ENCODE data around the gene ASF1A. TPM values are rescaled to one million over a fixed set of nuclear protein-coding genes. Genes with fewer than 3 reads are reported as not detected.

ASF1A gene
- total RNA-seq, 1 donor from 2014 or later: 41.4 TPM

DNA sequence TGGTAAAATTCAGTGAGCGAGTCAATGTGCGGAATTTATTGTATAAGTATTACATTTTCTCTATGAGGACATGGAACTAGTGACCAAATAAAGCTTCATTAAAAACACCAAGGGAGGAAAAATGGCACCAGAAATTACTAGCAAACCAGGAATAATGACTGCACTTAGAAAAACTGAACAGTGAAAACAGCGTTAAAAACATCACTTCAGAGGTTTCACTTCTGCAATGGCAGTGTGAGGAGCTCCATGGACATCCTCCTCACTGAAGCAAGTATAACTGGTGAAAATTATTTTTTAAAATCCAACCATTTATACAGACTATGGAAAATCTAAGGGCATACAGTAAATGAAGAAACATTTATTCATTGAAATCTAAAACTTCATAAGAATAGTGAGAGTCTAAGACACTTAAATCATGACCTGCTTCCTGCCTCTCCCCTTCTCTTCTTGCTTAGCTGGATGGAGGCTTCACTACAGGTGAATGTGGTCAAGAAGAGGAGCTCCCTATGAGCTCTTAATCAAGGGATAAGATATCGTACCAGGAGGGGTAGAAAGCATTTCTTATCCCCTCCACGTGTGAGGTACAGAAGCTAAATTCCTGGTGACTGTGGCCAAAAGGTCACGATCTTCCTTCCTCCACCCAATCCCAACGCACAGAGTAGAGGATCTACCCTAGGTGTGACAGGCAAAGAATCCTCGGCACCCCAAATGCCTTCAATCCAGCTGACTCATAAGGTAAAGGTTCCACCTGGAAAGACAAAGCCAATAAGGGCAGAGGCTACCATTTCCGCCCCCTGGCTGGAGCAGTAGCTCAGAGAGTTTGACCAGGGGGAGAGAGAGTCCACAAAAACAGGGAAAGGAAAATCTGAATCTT lies 12.3 kb upstream of the ASF1A start:
- intact Hi-C loops (cut with micrococcal nuclease): no loop called here

DNA sequence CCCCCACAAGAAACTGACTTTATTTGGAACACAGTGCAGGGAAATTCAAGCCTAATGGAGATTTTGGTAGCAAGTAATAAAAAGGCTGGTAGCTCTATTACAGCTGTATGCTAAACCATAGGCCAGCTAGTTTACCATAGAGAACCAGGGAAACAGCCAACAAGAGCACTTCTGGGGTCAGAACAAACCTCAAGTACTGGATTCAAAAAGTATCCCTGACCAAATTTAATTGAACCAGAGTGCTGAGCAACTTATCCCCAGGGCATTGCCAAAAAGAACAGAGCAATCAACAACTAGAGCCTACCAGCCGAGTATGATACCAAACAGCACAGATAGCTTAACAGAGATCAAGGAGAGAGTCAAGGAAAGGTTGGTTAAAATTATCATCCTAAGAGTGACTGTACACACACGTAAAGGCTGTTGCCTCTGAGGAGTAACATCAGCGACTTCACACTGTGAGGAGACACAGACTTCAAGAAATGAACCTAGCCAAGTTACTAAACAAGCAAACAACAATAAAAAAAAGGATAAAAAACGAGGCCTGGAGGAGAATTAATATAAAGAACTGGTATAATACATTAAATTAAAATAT lies 11.5 kb upstream of the ASF1A start:
- intact Hi-C loops (cut with micrococcal nuclease): no loop called here

DNA sequence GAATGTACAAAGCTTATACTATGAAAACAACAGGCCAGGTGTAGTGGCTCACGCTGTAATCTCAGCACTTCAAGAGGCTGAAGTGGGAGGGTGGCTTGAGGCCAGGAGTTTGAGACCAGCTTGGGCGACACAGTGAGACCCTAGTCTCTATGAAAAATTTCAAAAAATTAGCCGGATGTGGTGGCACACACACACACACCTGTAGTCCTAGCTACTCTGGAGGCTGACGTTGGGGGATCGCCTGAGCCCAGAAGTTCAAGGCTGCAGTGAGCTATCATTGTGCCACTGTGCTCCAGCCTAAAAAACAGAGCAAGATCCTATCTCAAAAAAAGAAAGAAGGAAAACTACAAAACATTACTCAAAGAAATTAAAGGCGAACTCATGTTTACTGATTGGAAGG lies 7.3 kb upstream of the ASF1A start:
- intact Hi-C loops (cut with micrococcal nuclease): no loop called here

DNA sequence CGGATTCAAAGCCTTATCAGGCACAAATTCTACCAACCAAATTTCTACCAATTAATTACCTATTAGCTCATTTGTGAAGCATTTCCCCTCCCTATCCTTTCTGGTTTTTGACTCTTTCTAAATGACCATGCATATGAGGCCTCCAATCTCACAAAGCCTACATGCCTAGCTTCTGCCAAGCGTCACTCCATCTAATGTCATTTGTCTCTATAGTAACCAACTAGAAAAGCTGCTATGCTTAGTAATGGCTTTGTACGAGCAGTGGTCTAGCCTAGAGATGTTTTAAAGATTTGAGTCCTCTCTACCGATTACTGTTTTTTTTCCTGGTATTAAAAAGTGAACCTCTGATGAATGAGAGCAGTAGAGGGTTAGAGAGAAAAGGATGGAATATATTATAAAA lies 4.8 kb upstream of the ASF1A start:
- intact Hi-C loops (cut with micrococcal nuclease): no loop called here

GRCh38 chr6:118890997-118891790 lies 2.8 kb upstream of the ASF1A start:
- intact Hi-C loops (cut with micrococcal nuclease): loop anchor here (1.0 to 5.0 kb wide), 3 partner anchors 8 to 609 kb away; no protein-coding TSS in a partner anchor

DNA sequence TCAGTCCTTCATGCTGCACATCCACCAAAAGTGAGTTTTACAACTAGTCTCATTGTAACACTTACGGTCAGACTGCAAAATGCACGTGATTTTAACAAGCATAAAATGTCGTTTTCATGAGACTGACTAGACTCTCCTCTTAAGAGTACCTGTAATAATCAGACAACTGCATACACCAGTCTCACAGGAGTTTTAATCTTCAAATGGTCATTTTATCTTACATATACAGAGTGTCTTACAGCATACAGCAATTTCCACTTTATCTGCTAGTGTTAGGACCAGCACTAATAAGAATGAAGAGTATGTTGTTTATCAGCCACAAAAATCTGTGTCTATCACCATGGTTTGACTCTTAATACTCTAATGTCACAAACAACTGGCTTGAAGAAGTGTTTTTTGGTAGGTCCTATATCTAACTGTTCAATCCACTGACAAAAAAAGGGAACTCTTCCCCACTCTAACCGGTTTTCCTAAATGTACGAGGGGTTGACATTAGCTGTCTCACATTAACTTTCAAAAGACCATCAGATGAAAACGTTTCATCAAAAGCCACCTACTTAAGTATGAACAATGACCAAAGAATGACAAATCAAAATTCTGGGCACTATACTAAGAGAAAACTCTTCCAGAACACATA lies 1.5 kb upstream of the ASF1A start:
- intact Hi-C loops (cut with micrococcal nuclease): loop anchor here (2.0 to 5.0 kb wide), 3 partner anchors 328 to 1290 kb away; partner anchors contain the start of gene GOPC

- intact Hi-C loops (cut with micrococcal nuclease): loop anchor here (1.0 to 5.0 kb wide), 7 partner anchors 48 to 1345 kb away; partner anchors contain the start of gene GOPC
These were observed 717 bp upstream of the ASF1A start for GRCh38 chr6:118893064-118893806.

GRCh38 chr6:118894425-118895260 lies 691 bp downstream of the ASF1A start:
- intact Hi-C loops (cut with micrococcal nuclease): loop anchor here (1.0 to 5.0 kb wide), 12 partner anchors 14 to 1219 kb away; partner anchors contain the start of genes CEP85L, FAM184A and NUS1

- intact Hi-C loops (cut with micrococcal nuclease): loop anchor here (2.0 kb wide), 2 partner anchors 14 to 420 kb away; no protein-coding TSS in a partner anchor
These were observed 1.3 kb downstream of the ASF1A start for GRCh38 chr6:118895261-118895560.

DNA sequence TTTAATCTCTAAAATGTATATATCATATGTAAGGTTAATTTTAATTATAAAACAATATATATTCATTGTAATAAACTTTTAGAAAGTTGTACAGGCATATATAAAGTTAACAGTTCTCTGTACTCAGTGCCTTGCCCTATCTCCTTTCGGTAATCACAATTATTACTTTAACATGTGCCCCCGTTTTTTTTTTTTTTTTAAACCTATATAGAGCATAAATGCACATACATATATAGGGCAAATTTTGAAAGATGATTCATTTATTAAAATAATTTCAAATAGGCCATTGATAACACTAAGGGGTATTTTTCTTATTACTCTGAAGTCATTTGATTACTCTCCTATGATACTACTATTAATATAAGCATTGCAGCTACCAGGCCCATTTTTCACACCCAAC lies 1.9 kb downstream of the ASF1A start:
- intact Hi-C loops (cut with micrococcal nuclease): loop anchor here (1.0 to 2.0 kb wide), 3 partner anchors 13 to 419 kb away; no protein-coding TSS in a partner anchor

GRCh38 chr6:118896339-118897136 lies 2.6 kb downstream of the ASF1A start:
- intact Hi-C loops (cut with micrococcal nuclease): loop anchor here (1.0 kb wide), 1 partner anchor 331 kb away; no protein-coding TSS in a partner anchor

DNA sequence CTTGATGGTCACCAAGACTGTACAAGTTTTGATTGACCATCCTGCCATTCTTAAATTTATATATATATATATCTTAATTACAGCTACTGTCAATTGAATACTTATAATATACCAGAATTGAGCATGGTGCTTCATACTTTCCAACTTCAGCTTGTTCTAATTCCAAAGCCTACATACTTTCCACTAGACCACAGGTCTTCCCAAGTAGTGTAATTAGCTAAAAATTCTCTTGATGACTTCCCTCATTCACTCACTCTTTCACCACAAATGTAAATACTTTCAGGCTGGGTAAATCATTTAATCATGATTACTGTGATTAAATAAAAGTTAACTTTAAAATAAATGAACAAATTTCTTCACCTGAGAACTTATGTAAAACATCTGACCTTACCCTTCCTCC lies 3.4 kb downstream of the ASF1A start:
- intact Hi-C loops (cut with micrococcal nuclease): no loop called here

- intact Hi-C loops (cut with micrococcal nuclease): no loop called here
These were observed 6.0 kb downstream of the ASF1A start for GRCh38 chr6:118899948-118900347.

GRCh38 chr6:118902726-118903125 lies 8.8 kb downstream of the ASF1A start:
- intact Hi-C loops (cut with micrococcal nuclease): no loop called here

- intact Hi-C loops (cut with micrococcal nuclease): no loop called here
These were observed 9.2 kb downstream of the ASF1A start for GRCh38 chr6:118903138-118903537.

DNA sequence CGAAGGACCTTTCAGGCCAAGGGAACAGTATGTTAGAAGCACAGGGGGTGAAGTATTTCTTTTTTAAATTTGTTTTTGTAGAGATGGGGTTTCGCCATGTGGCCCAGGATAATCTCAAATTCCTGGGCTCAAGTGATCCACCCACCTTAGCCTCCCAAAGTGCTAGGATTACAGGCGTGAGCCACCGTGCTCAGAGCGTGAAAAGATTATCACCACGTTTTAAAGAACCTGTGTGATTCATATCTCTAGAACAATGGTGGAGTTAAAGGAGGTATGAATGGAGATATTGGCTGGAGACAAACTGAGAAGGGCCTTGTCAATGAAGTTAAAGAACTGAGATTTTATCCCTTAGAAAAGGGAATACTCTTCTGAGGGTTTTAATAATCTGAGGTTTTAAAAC lies 9.7 kb downstream of the ASF1A start:
- intact Hi-C loops (cut with micrococcal nuclease): no loop called here

DNA sequence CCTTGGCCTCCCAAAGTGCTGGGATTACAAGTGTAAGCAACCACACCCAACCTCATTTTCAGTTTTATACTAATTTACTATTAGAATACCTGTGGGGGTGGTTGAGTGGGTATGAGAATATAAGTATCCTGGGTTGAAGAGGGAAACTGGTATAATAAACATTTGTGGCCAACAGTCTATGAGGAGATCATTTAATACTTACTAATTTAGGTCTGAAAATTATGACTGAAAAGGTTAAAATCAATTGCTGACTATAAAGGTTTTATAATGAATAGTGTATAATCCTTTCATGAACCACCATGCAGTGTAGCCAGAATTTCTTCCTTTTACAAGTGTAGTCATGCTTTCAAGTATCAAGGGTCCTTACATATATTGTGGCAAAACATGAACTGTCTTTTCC lies 11.1 kb downstream of the ASF1A start:
- intact Hi-C loops (cut with micrococcal nuclease): no loop called here

DNA sequence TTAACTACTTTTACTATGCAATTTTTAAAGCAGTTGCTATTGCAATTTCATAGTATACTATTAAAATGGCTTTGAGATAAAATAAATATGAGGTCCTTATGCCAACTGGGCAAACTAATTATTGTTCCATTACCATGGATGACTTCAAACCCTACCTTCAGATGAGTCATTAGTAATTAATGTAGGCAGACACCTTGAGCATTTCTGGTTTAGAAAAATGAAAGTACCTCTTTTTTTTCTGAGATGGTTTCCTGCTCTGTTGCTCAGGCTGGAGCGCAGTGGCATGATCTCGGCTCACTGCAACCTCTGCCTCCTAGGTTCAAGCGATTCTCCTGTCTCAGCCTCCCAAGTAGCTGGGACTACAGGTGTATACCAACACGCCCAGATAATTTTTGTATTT lies 11.9 kb downstream of the ASF1A start:
- intact Hi-C loops (cut with micrococcal nuclease): no loop called here

GRCh38 chr6:118908441-118908840 lies 14.5 kb downstream of the ASF1A start:
- intact Hi-C loops (cut with micrococcal nuclease): loop anchor here (2.0 kb wide), 1 partner anchor 14 kb away; the partner anchor contains the start of gene ASF1A

Measured in T-helper 1 cell treated with Interleukin-12 subunit alpha and Interleukin-12 subunit beta and Interleukin-4 antibody, amounts not matched to agents 30 ng/mL and 1 ng/mL, for 36 hours (primary cell).